ENCODE measurements around the gene RGL1.

RGL1 gene

DNA sequence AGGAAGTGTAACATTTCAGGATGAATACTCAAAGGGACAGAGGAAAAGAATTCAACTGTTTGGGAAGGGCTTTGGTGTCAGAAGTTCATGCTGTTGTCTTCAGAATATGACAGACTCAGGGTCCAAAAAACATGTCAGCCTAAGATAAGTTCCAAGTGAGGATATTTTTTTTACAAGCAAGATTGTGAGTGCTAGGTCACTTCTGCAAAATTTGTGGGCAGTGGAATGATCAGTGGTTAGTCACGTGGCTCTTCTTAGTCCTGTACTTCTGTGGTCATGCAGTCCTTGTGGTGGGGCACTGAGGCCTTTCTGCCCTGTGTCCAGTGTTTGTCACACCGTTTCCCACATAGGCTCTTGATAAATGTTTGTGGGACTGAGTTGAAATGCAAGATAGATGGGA is 5.2 kb downstream of the RGL1 start:
- peak overlapping the region; percentile 55 for H4K8ac ChIP-seq (ENCODE audit: low read length)
- peaks cover 12% of the 10 kb centered on the region for H3K4me1 ChIP-seq (ENCODE audit: control insufficient read depth, insufficient read depth, low read depth, low read length)
- H2BK15ac ChIP-seq (ENCODE audit: low read depth, poor library complexity, severe bottlenecking), result no peak overlapping the region
- H3K18ac ChIP-seq (ENCODE audit: low read depth in 1 of 2, low read length in 2 of 2), result no peak overlapping the region
- no peak overlapping the region for H2BK5ac ChIP-seq (ENCODE audit: low read depth, low read length, poor library complexity, severe bottlenecking)
- no peak overlapping the region for H3K4ac ChIP-seq (ENCODE audit: low read depth in 1 of 2, low read length in 2 of 2)
- peak overlapping the region; percentile 15 for H2BK120ac ChIP-seq (ENCODE audit: low read depth, low read length)
- H3K9me3 ChIP-seq (ENCODE audit: control insufficient read depth, low read length), result no peaks in the 10 kb centered on the region
- H2AFZ ChIP-seq (ENCODE audit: low read depth, low read length), result no peak overlapping the region
- no peak overlapping the region for H3K27ac ChIP-seq (ENCODE audit: low read length, poor library complexity, severe bottlenecking)
- H4K91ac ChIP-seq (ENCODE audit: low read length), result no peak overlapping the region
- H3K14ac ChIP-seq (ENCODE audit: low read length in 2 of 2), result no peak overlapping the region
- peak; percentile 50 for DNase-seq
- H3K79me1 ChIP-seq (replicated peaks; ENCODE audit: low read length, poor library complexity, severe bottlenecking), result peaks cover 21% of the 10 kb centered on the region
- H3K36me3 ChIP-seq (ENCODE audit: control insufficient read depth in 1 of 2, insufficient read depth in 2 of 2, low read depth in 1 of 2, low read length in 2 of 2), result peaks cover 0 to 20% of the 10 kb centered on the region in 2 experiments
- H3K9ac ChIP-seq (ENCODE audit: low read length), result no peak overlapping the region
- H3K4me3 ChIP-seq (ENCODE audit: insufficient read depth in 1 of 2, low read depth in 1 of 2, low read length in 2 of 2), result no peak overlapping the region
- no peak overlapping the region for H3K4me2 ChIP-seq (ENCODE audit: low read length, poor library complexity, severe bottlenecking)
- no peak overlapping the region for H2BK12ac ChIP-seq (ENCODE audit: low read length in 2 of 2)
- 49% methylated on average over 2 of the region's 2 CpGs for WGBS
- no peak overlapping the region for H2AK5ac ChIP-seq (ENCODE audit: low read length, severe bottlenecking)
- no peak overlapping the region for H3K23ac ChIP-seq (ENCODE audit: low read length in 2 of 2)
- H3K27me3 ChIP-seq (ENCODE audit: control insufficient read depth in 1 of 2, insufficient read depth in 1 of 2, low read length in 2 of 2), result no peaks in the 10 kb centered on the region

DNA sequence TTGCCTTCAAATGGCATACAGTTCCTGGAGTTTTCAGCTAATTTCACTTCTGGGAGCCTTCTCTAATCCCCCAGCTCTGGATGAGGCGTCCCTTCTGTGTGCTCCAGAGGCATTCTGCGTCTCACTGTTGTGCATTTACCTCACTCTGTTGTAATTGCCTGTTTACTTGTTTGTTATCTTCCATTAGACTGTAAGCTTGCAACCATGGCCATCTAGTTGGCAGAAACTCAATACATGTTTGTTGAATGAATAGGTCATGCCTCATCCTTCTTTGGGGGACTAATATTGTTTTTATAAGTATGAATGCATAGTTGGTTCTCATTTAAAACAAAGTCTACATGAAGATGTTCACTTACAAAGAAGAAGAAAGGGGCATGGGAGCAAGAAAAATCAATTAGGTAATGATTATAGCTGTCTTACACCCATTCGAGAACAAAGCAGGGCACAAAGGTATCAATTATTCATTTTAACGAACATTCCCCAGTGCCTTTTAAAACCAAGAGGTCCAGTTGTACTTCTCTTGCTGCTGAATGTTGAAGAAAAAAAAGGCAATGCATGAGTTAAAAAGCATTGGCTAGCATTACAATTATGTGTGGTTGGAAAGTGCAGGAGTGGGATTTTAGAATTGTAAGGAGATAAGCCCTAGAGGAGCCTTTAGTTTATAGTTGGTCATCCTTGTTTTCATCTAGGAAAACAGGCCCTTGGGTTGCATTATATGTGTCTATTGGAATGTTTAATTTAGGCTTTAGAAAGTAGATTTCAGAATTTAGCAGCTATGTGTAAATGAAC is 6.0 kb downstream of the RGL1 start:
- 83% methylated on average over 4 of the region's 4 CpGs for WGBS
- peaks cover 0 to 20% of the 10 kb centered on the region in 2 experiments for H3K36me3 ChIP-seq (ENCODE audit: control insufficient read depth in 1 of 2, insufficient read depth in 2 of 2, low read depth in 1 of 2, low read length in 2 of 2)
- DNase-seq, result peak; percentile 46

DNA sequence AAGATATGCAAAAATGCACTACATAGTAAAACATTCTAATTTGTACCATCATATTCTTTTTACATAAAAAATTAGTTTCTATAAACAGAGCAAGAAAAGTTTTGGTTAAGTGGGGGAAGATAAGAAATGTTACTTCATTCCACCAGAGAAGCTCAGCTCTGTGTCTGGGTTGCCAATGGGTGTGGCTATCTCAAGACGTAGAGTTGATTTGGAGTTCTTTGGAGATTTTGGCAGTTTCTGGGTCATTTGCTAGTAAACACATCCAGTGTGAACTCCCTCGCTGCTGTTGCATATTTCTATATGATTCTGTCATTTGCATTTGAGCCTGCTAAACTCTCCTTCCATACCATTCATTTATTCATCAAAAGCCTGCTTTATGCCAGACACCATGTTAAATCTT is 7.2 kb downstream of the RGL1 start:
- H3K9ac ChIP-seq (ENCODE audit: low read length), result peak overlapping the region; percentile 10
- no peak overlapping the region for H4K91ac ChIP-seq (ENCODE audit: low read length)
- no peak overlapping the region for H3K23ac ChIP-seq (ENCODE audit: low read length in 2 of 2)
- H3K18ac ChIP-seq (ENCODE audit: low read depth in 1 of 2, low read length in 2 of 2), result no peak overlapping the region
- no peak overlapping the region for H2BK15ac ChIP-seq (ENCODE audit: low read depth, poor library complexity, severe bottlenecking)
- H3K4me2 ChIP-seq (ENCODE audit: low read length, poor library complexity, severe bottlenecking), result no peak overlapping the region
- H3K4me3 ChIP-seq (ENCODE audit: insufficient read depth in 1 of 2, low read depth in 1 of 2, low read length in 2 of 2), result peak overlapping the region in 1 of 2 experiments; percentile 19
- H2BK5ac ChIP-seq (ENCODE audit: low read depth, low read length, poor library complexity, severe bottlenecking), result no peak overlapping the region
- H2AK5ac ChIP-seq (ENCODE audit: low read length, severe bottlenecking), result no peak overlapping the region
- WGBS, result 25% methylated on average over 2 of the region's 2 CpGs
- no peak overlapping the region for H3K14ac ChIP-seq (ENCODE audit: low read length in 2 of 2)
- no peak overlapping the region for H3K4ac ChIP-seq (ENCODE audit: low read depth in 1 of 2, low read length in 2 of 2)
- no peak overlapping the region for H3K27ac ChIP-seq (ENCODE audit: low read length, poor library complexity, severe bottlenecking)
- H2AFZ ChIP-seq (ENCODE audit: low read depth, low read length), result no peak overlapping the region
- peaks cover 11% of the 10 kb centered on the region for H3K4me1 ChIP-seq (ENCODE audit: control insufficient read depth, insufficient read depth, low read depth, low read length)
- H3K36me3 ChIP-seq (ENCODE audit: control insufficient read depth in 1 of 2, insufficient read depth in 2 of 2, low read depth in 1 of 2, low read length in 2 of 2), result peaks cover 0 to 26% of the 10 kb centered on the region in 2 experiments
- H3K79me1 ChIP-seq (replicated peaks; ENCODE audit: low read length, poor library complexity, severe bottlenecking), result peaks cover 26% of the 10 kb centered on the region
- no peaks in the 10 kb centered on the region for H3K27me3 ChIP-seq (ENCODE audit: control insufficient read depth in 1 of 2, insufficient read depth in 1 of 2, low read length in 2 of 2)
- H2BK120ac ChIP-seq (ENCODE audit: low read depth, low read length), result no peak overlapping the region
- no peaks in the 10 kb centered on the region for H3K9me3 ChIP-seq (ENCODE audit: control insufficient read depth, low read length)
- DNase-seq, result no peak
- no peak overlapping the region for H4K8ac ChIP-seq (ENCODE audit: low read length)
- H2BK12ac ChIP-seq (ENCODE audit: low read length in 2 of 2), result no peak overlapping the region

More for the DNA sequence above, 6.0 kb downstream of the RGL1 start:
- Histone ChIP-seq H3K14ac (ENCODE audit: low read length in 2 of 2) (no peak overlapping the region), H2BK12ac (ENCODE audit: low read length in 2 of 2) (no peak overlapping the region), H2AK5ac (ENCODE audit: low read length, severe bottlenecking) (no peak overlapping the region), H2BK5ac (ENCODE audit: low read depth, low read length, poor library complexity, severe bottlenecking) (no peak overlapping the region), H3K27ac (ENCODE audit: low read length, poor library complexity, severe bottlenecking) (no peak overlapping the region), H3K27me3 (ENCODE audit: control insufficient read depth in 1 of 2, insufficient read depth in 1 of 2, low read length in 2 of 2) (no peaks in the 10 kb centered on the region), H3K23ac (ENCODE audit: low read length in 2 of 2) (no peak overlapping the region), H4K91ac (ENCODE audit: low read length) (no peak overlapping the region), H2BK15ac (ENCODE audit: low read depth, poor library complexity, severe bottlenecking) (no peak overlapping the region), H3K9ac (ENCODE audit: low read length) (no peak overlapping the region), H3K4ac (ENCODE audit: low read depth in 1 of 2, low read length in 2 of 2) (no peak overlapping the region), H3K4me2 (ENCODE audit: low read length, poor library complexity, severe bottlenecking) (no peak overlapping the region), H4K8ac (ENCODE audit: low read length) (peak overlapping the region; percentile 27), H3K18ac (ENCODE audit: low read depth in 1 of 2, low read length in 2 of 2) (peak overlapping the region; percentile 46 to 52), H2AFZ (ENCODE audit: low read depth, low read length) (no peak overlapping the region), H3K9me3 (ENCODE audit: control insufficient read depth, low read length) (no peaks in the 10 kb centered on the region), H3K4me3 (ENCODE audit: insufficient read depth in 1 of 2, low read depth in 1 of 2, low read length in 2 of 2) (peak overlapping the region in 1 of 2 experiments; percentile 1), H2BK120ac (ENCODE audit: low read depth, low read length) (no peak overlapping the region), H3K4me1 (ENCODE audit: control insufficient read depth, insufficient read depth, low read depth, low read length) (peaks cover 12% of the 10 kb centered on the region), H3K79me1 (replicated peaks; ENCODE audit: low read length, poor library complexity, severe bottlenecking) (peaks cover 26% of the 10 kb centered on the region)

GRCh38 chr1:183812686-183813569 is 8.0 kb downstream of the RGL1 start:
- H3K4ac ChIP-seq (ENCODE audit: low read depth in 1 of 2, low read length in 2 of 2), result peak overlapping the region in 1 of 2 experiments; percentile 57
- H3K18ac ChIP-seq (ENCODE audit: low read depth in 1 of 2, low read length in 2 of 2), result peak overlapping the region; percentile 40 to 88
- no peak overlapping the region for H2BK5ac ChIP-seq (ENCODE audit: low read depth, low read length, poor library complexity, severe bottlenecking)
- peaks cover 0 to 26% of the 10 kb centered on the region in 2 experiments for H3K36me3 ChIP-seq (ENCODE audit: control insufficient read depth in 1 of 2, insufficient read depth in 2 of 2, low read depth in 1 of 2, low read length in 2 of 2)
- H3K27me3 ChIP-seq (ENCODE audit: control insufficient read depth in 1 of 2, insufficient read depth in 1 of 2, low read length in 2 of 2), result no peaks in the 10 kb centered on the region
- H2BK12ac ChIP-seq (ENCODE audit: low read length in 2 of 2), result peak overlapping the region in 1 of 2 experiments; percentile 61
- H3K79me1 ChIP-seq (replicated peaks; ENCODE audit: low read length, poor library complexity, severe bottlenecking), result peaks cover 29% of the 10 kb centered on the region
- H3K4me3 ChIP-seq (ENCODE audit: insufficient read depth in 1 of 2, low read depth in 1 of 2, low read length in 2 of 2), result peak overlapping the region in 1 of 2 experiments; percentile 54
- H2BK120ac ChIP-seq (ENCODE audit: low read depth, low read length), result peak overlapping the region; percentile 21
- no peak overlapping the region for H3K14ac ChIP-seq (ENCODE audit: low read length in 2 of 2)
- no peak overlapping the region for H2AFZ ChIP-seq (ENCODE audit: low read depth, low read length)
- H2BK15ac ChIP-seq (ENCODE audit: low read depth, poor library complexity, severe bottlenecking), result no peak overlapping the region
- no peak overlapping the region for H2AK5ac ChIP-seq (ENCODE audit: low read length, severe bottlenecking)
- peak; percentile 83 for DNase-seq
- no peak overlapping the region for H3K23ac ChIP-seq (ENCODE audit: low read length in 2 of 2)
- no peak overlapping the region for H3K27ac ChIP-seq (ENCODE audit: low read length, poor library complexity, severe bottlenecking)
- H4K8ac ChIP-seq (ENCODE audit: low read length), result no peak overlapping the region
- H3K4me2 ChIP-seq (ENCODE audit: low read length, poor library complexity, severe bottlenecking), result no peak overlapping the region
- peaks cover 9% of the 10 kb centered on the region for H3K4me1 ChIP-seq (ENCODE audit: control insufficient read depth, insufficient read depth, low read depth, low read length)
- H3K9me3 ChIP-seq (ENCODE audit: control insufficient read depth, low read length), result no peaks in the 10 kb centered on the region
- 15% methylated on average over 9 of the region's 9 CpGs for WGBS
- peak overlapping the region; percentile 35 for H4K91ac ChIP-seq (ENCODE audit: low read length)
- H3K9ac ChIP-seq (ENCODE audit: low read length), result peak overlapping the region; percentile 51

All from mesenchymal stem cell (in vitro differentiated cells and primary cell).